Ishikawa (cell line): Measurements from ENCODE around the gene MAP3K1.

Experiments
- CEBPB ChIP-seq: IDR thresholded peaks from 2 replicates; pipeline ENCODE4 v1.6.1; 2012
- CREB1 ChIP-seq: IDR thresholded peaks from 2 replicates; pipeline ENCODE4 v1.6.1; 2012; ENCODE audit warnings: low read depth
- EGR1 ChIP-seq: IDR thresholded peaks from 2 replicates; pipeline ENCODE4 v1.6.1; 2012
- EP300 ChIP-seq: IDR thresholded peaks from 2 replicates; pipeline ENCODE4 v1.6.1; 2012; ENCODE audit warnings: borderline replicate concordance
- FOXM1 ChIP-seq: IDR thresholded peaks from 2 replicates; pipeline ENCODE4 v1.6.1; 2012; ENCODE audit warnings: low read depth, borderline replicate concordance
- NFIC ChIP-seq: IDR thresholded peaks from 2 replicates; pipeline ENCODE4 v1.6.1; 2012
- RAD21 ChIP-seq: IDR thresholded peaks from 2 replicates; pipeline ENCODE4 v1.6.1; 2012; ENCODE audit warnings: low read depth
- TAF1 ChIP-seq: IDR thresholded peaks from 2 replicates; pipeline ENCODE4 v1.6.1; 2012; ENCODE audit warnings: low read depth, mild to moderate bottlenecking
- TCF12 ChIP-seq: IDR thresholded peaks from 2 replicates; pipeline ENCODE4 v1.6.1; 2012; ENCODE audit warnings: low read depth
- TEAD4 ChIP-seq: IDR thresholded peaks from 2 replicates; pipeline ENCODE4 v1.6.1; 2012
- USF1 ChIP-seq: IDR thresholded peaks from 2 replicates; pipeline ENCODE4 v1.6.1; 2012
- YY1 ChIP-seq: IDR thresholded peaks from 2 replicates; pipeline ENCODE4 v1.6.1; 2012; ENCODE audit warnings: low read depth
- ZBTB7A ChIP-seq: IDR thresholded peaks from 2 replicates; pipeline ENCODE4 v1.6.1; 2012; ENCODE audit warnings: low read depth
- TF ChIP-seq, protein P1 (sequence below): IDR thresholded peaks from 2 replicates; pipeline ENCODE4 v1.6.1; 2012
- TF ChIP-seq, protein P2 (sequence below): IDR thresholded peaks from 2 replicates; pipeline ENCODE4 v1.6.1; 2012; ENCODE audit warnings: low read depth, mild to moderate bottlenecking

MAP3K1 gene

DNA sequence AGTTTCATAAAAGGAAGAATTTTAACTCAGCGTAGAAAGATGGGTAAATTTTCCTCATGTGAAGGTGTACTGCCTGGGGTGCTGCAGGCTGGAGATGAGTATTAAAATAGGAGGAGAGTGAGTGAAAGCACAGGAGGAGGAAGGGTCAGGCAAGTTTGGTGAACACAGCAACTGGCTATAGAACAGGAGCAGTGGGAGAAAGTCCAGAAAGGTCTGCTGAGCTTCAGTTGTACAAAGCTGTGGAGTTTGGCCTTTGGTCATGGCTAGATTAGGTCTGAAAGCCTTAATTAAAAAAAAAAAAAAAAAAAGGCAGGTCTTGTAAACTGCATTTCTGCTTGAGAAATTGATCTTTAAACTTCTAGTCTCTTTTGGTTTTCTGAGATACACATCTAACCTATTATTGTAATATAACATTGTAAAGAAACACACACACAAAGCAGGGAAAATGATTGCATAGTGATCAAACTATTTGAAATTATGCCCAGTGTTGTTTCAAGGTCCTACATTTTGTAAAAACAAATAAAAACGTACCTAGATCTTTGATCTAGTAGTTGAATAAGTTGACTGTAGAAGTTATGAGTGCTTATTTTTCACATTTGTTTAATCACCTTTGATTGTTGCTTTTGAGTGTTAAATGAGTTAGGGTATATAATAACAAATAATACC lies 43.6 kb downstream of the MAP3K1 start:
- TF ChIP-seq, protein P1, sequence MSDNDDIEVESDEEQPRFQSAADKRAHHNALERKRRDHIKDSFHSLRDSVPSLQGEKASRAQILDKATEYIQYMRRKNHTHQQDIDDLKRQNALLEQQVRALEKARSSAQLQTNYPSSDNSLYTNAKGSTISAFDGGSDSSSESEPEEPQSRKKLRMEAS = no peak
- no peak for TF ChIP-seq EGR1
- TF ChIP-seq CEBPB = no peak
- TF ChIP-seq USF1 = no peak
- TF ChIP-seq TEAD4 = no peak
- no peak for TF ChIP-seq FOXM1
- TF ChIP-seq CREB1 = no peak

- TF ChIP-seq EP300 (no peak), TAF1 (no peak), YY1 (no peak), USF1 (no peak), RAD21 (no peak), TEAD4 (no peak), ZBTB7A (no peak), EGR1 (no peak), TCF12 (no peak), CEBPB (no peak)
- TF ChIP-seq, protein P1 = no peak
- TF ChIP-seq, protein P2, sequence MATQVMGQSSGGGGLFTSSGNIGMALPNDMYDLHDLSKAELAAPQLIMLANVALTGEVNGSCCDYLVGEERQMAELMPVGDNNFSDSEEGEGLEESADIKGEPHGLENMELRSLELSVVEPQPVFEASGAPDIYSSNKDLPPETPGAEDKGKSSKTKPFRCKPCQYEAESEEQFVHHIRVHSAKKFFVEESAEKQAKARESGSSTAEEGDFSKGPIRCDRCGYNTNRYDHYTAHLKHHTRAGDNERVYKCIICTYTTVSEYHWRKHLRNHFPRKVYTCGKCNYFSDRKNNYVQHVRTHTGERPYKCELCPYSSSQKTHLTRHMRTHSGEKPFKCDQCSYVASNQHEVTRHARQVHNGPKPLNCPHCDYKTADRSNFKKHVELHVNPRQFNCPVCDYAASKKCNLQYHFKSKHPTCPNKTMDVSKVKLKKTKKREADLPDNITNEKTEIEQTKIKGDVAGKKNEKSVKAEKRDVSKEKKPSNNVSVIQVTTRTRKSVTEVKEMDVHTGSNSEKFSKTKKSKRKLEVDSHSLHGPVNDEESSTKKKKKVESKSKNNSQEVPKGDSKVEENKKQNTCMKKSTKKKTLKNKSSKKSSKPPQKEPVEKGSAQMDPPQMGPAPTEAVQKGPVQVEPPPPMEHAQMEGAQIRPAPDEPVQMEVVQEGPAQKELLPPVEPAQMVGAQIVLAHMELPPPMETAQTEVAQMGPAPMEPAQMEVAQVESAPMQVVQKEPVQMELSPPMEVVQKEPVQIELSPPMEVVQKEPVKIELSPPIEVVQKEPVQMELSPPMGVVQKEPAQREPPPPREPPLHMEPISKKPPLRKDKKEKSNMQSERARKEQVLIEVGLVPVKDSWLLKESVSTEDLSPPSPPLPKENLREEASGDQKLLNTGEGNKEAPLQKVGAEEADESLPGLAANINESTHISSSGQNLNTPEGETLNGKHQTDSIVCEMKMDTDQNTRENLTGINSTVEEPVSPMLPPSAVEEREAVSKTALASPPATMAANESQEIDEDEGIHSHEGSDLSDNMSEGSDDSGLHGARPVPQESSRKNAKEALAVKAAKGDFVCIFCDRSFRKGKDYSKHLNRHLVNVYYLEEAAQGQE = no peak
Observed at GRCh38 chr5:56861893-56862485, 46.6 kb downstream of the MAP3K1 start.

- TF ChIP-seq ZBTB7A = no peak
- no peak for TF ChIP-seq CEBPB
- no peak for TF ChIP-seq TCF12
- TF ChIP-seq YY1 = no peak
- TF ChIP-seq, protein P2 = no peak
- no peak for TF ChIP-seq FOXM1
- no peak for TF ChIP-seq RAD21
- TF ChIP-seq USF1 = no peak
- no peak for TF ChIP-seq EP300
- TF ChIP-seq NFIC = no peak
- TF ChIP-seq TEAD4 = no peak
- no peak for TF ChIP-seq CREB1
- TF ChIP-seq, protein P1 = no peak
- no peak for TF ChIP-seq EGR1
- TF ChIP-seq TAF1 = no peak
Observed at GRCh38 chr5:56862909-56863308, 47.6 kb downstream of the MAP3K1 start.

- TF ChIP-seq ZBTB7A (no peak), YY1 (no peak), NFIC (no peak)
Observed at GRCh38 chr5:56871777-56872176, 56.4 kb downstream of the MAP3K1 start.

- TF ChIP-seq, protein P1 = no peak
- no peak for TF ChIP-seq YY1
- TF ChIP-seq CEBPB = no peak
- no peak for TF ChIP-seq CREB1
- no peak for TF ChIP-seq TAF1
- TF ChIP-seq NFIC = no peak
- no peak for TF ChIP-seq ZBTB7A
- TF ChIP-seq RAD21 = no peak
- TF ChIP-seq FOXM1 = no peak
- TF ChIP-seq TEAD4 = no peak
- no peak for TF ChIP-seq EP300
- TF ChIP-seq TCF12 = no peak
- TF ChIP-seq, protein P2 = no peak
- no peak for TF ChIP-seq USF1
- TF ChIP-seq EGR1 = no peak
Observed at GRCh38 chr5:56873056-56873455, 57.7 kb downstream of the MAP3K1 start.
